Renal pelvis (tissue), 4 donors: ENCODE results near the gene ERICH2. TPM values are rescaled to one million over a fixed set of nuclear protein-coding genes. Genes with fewer than 3 reads are reported as not detected.

Source experiments
- DNase-seq: peaks from one replicate; pipeline ENCODE4 v3.0.0-alpha.2; 2013
- polyA plus RNA-seq, 3 donors: library from polyadenylated mRNA; unstranded; fragments of 120-200 nt; gene quantifications; one replicate each; pipeline ENCODE4 v1.2.1, GENCODE V29; 2013; ENCODE audit not compliant: insufficient read length in 3 of 3

The ERICH2 gene
- polyA plus RNA-seq, 3 donors, result 1.7 to 2.5 (median 2.2) TPM

DNA sequence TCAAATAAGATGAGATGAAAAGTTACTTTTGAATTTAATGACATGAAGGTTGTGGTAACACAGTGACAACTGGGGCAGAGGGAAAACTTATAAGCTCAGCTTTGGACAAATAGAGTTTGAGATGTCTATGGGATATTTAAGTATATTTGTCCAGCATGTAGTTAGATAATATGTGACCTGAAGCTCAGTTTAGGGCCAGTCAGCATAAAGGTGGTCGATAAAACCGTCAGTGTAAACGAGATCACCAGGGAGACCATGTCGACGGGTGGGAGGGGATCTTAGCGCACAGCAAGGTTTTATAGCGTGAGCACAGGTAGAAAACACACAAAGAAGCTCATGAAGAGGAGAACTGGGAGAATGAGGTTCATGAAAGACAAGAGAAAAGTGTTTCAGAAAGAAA lies 7.4 kb upstream of the ERICH2 start:
- DNase-seq, result no peak

DNA sequence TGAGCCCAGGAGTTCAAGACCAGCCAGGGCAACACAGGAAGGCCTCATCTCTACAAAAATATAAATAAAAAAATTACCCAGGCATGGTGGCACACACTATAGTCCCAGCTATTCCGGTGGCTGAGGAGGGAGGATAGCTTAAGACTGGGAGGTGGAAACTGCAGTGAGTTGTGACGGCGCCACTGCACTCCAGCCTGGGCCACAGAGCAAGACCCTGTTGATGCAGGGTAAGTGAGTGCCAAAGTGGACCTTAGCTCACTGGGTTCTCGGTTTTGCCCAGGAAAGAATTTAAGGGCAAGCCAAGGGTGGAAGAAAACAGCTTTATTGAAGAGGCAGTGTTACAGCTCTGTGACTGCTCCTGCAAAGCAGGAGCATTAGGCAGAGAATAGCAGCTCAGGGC lies 6.9 kb upstream of the ERICH2 start:
- no peak for DNase-seq

DNA sequence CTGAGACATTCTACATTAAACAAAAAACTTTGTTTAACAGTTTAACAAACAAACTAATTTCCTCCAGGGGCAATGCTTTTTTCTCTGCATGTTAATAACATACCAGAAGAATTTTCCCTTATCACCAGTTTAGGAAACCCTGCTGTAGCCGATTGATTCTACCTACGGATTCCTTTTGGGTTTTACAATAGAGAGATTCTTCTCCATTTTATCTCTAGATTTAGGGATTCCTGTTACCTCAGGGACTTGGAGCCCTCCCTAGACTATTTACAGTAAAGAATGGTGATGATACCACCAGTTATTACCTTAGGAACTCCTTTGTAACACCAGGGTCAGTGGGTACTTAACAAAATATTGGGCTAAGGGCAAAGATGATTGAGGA lies 5.3 kb upstream of the ERICH2 start:
- DNase-seq, result no peak

DNA sequence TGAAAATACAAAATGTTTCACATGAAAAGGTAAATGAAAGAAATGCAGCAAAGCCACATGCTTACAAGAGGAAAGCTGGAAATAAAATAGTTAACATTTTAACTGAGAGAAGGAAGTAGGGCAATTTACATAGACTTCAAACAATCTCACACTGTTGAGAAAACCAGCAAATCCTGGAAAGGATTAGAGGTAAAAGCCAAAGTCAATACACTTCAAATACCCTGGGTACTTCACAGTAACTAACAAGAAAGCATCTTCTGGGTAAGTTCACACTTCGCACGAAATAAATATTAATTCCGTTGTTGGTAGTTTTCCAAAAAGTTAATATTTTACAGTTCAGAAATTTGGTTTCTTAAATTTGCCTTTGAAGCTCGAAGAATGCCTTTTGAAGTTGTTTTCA lies 3.5 kb upstream of the ERICH2 start:
- no peak for DNase-seq

DNA sequence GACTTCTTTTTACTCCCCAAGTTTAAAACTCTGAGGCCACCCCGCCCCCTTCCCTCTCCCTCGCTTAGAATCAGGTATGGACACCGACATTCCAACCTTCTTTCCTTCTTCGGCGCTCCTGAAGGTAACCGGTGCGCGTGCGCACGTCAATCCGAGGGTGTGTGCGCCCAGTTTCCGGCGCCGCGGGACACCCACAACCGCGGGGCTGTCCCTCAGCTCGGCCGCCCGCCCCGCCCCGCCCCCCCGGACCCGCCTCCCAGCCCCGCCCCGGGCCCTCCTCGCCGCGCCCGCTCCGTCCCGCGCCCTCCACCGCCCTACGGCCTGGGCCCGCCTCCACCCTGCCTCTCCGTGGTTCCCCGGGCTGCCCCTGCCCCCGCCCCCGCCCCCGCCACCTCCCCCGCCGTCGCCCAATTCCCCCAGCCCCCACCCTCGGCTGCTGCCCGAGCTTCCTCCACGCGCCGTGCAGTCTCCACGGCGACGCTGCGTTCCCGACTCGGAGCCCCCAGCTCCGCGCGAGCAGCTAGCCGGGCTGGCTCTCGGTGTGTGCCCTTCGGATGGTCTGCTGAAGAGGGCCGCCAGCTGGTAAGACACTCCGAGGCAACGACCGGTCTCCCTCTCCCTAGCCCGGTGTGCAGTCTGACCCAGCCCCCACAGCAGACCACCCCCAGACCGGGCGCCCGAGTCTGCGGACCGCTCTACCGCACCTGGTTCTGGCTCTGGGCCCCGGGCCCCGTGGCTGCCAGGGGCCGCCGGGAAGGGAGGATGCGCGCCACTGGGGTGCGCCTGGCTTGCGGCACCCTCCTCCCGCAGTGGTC lies 635 bp downstream of the ERICH2 start:
- peak; percentile 64 for DNase-seq

DNA sequence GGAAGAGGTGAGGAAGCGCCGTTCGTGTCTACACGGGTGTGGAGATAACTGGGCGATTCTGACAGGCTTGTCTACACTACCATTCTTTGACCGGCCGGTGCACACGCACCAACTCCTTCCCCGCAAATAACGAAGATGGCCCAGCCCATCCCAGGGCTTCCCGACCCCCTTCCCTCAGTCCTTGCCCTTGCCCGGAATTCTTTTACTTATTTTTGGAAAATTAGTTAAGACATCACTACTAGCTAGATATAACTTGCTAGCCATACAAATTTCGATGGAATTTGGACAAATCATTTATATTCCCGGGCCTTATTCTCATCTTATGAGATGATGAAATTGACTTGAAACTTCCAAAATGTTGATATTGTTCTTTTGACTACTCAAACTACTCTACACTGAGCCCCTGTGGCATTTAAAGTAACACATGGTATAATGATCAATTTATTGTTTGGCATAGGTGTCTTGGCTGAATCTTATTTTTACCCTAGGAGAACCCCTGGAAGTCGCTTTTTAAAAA lies 1.3 kb downstream of the ERICH2 start:
- DNase-seq, result no peak

DNA sequence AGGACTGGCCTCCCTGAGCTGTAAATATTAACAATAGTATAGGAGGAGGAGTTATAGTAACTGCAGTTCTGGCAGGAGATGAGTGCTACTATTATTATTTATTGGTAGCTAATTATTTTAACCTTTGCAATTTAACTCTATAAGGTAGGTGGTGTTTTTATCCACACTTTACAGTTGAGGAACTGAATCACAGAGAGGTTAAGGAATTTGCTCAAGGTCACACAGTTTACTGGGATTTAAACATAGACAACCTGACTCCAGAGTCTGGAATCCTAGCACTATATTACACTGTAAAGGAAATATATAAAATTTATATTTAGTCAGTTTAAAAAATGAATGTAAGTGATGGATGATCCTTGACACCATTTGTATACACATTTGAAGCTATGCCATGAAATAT lies 2.1 kb downstream of the ERICH2 start:
- no peak for DNase-seq

DNA sequence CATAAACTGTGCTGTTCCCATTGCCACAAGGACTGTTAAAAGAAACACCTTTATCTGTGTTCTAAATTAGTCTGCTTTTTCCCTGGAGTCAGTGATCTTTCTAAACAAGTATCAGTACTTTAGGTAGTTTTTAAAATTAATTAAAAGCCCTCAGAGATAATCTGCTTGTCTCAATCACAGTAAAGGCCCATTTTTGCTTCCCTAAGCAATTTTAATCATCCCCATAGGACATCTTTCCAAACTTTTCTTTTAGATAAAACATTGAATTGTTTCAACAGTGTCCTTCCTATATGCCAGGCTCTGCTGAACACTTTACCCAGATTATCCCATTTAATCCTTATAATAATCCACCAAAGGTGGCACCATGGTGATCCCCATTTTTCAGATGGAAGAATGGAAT lies 3.9 kb downstream of the ERICH2 start:
- no peak for DNase-seq

DNA sequence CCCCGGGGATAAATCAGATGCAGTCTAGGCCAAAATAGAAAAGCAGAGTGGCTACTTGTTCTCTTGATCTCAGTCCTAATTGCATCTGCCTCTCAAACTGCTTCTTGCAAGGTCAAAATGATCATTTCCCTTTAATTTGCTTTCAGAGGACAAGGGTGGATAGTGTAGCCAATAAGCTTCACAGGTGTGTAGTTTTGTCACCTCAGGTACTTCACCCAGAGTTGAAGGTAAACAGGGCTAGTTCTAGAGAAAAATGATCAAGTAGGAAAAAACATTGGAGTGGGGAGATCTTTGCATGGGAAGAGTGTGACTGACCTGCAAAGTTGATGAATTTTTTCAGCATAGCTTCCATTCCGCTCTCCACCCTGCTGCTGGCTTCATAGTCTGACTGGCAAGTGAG lies 8.7 kb downstream of the ERICH2 start:
- no peak for DNase-seq

DNA sequence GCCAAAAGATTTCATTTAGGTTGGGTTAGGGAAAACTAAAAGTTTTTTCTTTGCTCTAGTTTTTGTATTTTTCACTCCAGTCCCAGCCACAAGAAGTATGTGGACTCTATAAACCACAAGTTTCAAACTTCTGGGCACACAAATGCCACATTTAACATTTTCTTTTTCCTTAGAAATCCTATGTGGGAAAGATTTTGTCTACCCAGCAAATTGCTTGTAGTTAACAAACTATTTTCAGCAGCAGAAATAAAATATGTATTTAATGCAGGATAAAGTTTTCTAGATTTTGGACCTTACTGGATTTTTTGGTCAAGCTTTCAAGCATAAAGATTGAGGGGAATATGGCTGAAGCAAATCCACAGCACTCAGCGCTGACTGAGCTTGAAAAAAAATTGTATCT lies 9.1 kb downstream of the ERICH2 start:
- no peak for DNase-seq

DNA sequence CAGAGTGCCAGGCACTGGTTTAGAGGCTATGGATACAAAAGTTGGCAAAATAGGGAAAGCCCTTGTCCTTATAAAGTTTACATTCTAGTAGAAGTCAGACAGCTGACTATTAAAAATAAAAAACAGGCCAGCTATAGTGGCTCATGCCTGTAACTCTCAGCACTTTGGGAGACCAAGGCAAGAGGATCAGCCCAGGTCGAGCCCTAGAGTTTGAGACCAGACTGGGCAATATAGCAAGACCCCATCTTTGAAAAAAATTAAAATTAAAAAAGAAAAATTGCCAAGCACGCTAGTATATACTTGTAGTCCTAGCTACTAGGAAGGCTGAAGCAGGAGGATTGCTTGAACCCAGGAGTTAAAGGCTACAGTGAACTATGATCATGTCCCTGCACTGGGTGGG lies 12.5 kb downstream of the ERICH2 start:
- no peak for DNase-seq

DNA sequence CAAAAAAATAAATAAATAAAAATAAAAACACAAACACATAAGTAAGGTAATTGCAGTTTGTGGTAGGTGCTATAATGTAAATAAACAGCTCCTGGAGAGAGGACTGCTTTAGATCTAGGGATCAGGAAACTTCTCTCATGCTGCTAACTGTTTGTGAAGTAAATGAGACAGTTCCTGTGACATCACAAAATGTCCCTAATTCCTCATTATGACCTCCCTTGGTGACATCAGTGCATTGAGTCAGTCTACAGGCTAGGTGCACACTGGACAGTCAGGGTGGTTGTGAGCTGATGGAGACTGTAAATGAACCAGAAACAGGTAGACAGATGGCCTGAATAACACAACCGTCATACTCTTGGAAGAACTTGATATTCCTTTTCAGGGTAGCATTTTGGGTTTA lies 13.4 kb downstream of the ERICH2 start:
- DNase-seq, result no peak

DNA sequence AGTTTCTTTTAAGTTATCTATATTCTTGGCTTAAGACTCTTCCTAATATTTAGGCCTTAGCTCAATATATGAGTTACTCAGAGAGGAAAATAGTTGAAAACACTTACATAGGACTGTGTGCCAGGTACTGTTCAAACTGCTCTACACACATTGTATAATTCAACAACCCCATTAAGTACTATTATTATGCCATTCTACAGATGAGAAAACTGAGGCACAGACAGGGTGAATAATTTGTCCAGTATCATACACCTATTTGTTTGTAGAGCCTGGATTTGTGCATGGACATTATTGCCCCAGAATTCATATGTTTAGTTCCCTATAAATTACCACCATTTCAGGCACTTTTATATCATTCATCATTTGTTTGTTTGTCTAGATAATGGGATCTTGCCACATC lies 28.8 kb downstream of the ERICH2 start:
- DNase-seq, result no peak

DNA sequence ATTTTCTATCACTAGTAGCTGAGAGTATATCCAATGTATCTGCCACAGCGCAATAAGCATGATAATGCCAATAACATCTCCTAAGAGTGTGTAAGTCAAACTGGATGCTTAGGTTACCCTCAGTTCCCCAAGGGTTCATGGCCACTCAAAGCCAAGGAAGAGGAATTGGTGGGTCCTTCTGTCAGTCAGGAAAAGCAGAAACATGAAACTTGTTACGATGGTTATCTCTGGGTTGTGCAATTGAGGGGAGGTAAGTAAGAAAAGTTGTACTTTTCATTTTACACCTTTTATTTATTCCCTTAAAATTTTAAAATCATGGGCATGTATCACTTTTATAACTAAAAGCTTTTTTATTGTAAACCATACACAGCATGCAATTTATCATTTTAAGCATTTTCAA lies 36.4 kb downstream of the ERICH2 start:
- DNase-seq, result no peak

DNA sequence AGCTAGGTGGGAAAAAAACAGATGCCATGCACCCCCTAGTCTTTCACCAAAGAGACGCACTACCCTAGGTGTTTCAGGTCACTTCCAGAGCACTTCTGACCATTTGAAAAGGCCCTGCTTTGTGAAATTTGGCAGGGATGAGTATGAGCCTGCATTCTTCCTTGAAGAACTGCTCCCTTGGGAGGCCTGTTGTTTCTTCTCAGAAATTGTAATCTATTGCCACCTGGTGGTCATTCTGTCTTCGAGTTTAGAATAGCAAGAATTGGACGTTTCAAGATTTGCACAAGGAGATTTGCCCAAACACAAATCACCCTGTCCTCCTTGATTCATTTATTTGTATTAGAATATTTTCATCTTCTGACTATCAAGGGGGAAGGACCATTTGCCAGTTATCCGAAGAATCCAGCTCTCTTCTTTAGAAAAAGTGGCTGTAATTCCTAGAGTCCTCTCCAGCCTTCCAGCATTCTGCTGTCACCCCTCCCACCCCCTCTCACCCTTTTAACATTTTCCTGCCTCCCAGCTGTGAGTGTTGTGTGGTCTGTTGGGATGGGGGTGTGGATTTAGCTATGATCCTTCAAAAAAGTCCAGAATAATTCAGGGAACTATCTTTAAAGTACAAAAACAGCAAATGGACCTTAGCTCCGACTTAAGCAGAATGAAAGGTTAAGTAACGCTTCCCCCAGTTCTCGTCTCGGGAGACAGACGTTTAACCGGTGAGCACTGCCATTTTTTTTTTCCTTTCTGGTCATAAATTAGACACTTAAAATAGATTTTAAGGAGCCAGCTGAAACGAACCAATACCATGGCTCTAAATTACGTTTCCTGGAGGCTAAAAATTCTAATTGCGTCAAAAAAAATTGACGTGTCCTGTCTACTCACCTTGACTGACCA lies 42.8 kb downstream of the ERICH2 start:
- DNase-seq, result peak; percentile 86

DNA sequence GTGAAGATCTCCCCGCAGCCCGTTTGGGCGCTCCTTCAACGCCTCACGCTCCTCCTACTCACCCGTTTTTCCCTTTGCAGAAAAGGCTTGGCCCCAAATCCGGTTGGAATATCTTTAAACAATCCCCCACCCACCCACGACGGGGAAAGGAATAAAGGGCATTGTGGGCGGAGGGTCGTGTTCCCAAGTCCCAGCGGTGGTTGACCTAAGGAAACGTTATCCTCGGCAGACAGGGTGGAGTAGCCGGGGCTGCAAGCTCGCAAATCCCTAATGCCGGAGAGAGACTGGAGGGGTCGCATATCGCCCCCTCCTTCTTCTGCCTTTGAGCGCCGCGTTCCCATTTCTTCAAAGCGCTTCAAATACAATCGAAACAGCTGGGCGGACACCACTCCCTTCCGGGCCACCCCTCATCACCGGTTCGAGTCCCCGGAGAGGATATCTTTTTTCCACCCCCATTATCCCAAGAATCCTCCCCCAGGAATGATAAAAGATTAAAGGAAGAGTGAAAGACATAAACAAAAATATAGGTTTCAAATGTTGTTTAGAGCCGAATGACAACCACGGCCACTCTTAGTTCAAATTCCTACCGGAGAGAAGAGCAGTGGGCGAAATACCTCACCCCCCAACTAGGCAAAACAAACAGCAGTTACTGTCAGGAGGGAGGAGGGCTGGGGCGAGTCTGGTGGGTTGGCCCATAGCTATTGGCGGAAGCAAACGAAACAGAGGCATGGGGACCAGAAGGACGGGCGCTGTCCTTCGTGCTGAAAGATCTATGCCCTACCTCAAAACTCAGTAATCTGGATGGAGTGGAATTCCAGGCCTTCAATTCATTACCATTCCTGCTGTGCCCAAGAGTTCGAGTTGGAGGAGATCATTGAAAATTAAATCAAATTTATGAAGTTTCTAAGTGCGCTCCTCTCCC lies 43.7 kb downstream of the ERICH2 start:
- peak; percentile 85 for DNase-seq

DNA sequence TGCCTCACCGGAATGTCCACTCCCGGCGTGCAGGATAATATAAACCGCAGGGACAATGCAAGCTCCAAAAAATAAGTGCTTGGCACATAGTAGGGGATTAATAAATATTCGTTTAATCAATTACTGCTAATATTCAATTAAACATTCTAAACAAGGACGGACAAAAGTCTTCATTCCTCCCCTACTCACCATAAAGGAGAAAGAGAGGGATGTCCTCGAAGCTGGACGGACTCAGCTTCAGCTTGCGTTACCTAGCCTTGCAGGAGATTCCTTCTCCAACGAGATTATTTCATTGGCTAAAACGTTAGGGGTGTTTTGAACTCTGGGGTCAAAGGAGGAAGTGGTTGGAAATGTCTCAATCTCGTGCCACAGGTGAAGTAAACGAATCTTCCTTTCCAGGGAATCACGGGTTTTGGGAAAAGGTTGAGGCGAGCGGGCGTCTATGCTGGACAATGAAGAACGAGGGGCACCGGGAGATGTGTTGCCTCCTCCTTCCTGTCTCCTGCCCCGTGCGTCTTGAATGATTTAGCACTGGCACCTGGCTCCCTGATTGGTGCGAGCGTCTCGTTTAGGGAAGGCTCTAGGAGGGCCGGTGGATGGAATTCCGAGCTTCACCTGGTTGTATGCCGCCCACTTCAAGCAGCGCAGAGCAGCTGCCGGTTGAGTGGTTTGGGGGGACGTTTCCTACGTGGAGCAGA lies 44.5 kb downstream of the ERICH2 start:
- DNase-seq, result no peak

DNA sequence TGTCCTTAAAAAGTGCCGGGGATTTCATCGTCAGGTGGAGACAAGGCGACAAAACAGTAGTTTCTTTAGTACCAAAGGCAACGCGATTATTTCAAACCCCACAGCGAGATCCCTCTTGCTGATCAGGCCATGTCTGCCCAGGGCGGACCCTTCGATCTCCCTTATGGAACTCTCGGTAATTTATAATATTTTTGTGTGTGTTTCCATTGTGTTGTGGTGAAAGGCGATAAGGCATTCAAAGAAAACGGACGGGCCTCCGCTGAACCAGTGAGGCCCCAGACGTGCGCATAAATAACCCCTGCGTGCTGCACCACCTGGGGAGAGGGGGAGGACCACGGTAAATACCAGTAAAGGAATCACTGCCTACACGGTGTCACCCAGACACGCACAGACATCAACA lies 45.1 kb downstream of the ERICH2 start:
- DNase-seq, result no peak

DNA sequence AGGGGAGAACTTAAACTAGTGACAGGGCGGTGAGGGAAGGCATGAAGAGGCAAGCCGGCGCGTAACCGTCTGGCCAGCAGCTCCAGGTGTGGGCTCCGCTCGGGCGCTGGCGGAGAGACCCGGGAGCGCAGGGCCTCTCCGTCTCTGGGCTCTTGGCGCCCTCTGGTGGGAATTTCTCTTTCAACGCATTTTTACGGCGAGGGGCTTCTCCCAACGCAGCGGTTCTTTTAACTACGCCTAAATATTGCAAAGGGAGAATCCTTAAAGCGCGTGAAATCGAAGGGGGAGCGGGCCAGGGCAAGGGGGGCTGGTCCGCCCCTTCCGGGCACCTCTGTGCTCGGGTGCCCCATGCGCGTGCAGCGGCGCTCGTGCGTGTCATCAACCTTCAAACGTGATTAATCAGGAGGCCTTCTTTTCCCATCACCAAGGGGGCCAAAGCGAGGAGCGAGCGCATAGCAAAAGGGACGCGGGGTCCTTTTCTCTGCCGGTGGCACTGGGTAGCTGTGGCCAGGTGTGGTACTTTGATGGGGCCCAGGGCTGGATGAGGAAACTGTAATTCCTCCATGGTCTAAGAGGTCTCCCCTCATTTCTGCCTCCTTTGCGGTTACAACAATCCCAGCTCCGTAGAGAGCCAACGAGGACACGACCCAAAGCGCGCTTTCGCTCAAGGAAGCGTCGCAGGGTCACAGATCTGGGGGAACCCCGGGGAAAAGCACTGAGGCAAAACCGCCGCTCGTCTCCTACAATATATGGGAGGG lies 45.7 kb downstream of the ERICH2 start:
- peak; percentile 76 for DNase-seq

DNA sequence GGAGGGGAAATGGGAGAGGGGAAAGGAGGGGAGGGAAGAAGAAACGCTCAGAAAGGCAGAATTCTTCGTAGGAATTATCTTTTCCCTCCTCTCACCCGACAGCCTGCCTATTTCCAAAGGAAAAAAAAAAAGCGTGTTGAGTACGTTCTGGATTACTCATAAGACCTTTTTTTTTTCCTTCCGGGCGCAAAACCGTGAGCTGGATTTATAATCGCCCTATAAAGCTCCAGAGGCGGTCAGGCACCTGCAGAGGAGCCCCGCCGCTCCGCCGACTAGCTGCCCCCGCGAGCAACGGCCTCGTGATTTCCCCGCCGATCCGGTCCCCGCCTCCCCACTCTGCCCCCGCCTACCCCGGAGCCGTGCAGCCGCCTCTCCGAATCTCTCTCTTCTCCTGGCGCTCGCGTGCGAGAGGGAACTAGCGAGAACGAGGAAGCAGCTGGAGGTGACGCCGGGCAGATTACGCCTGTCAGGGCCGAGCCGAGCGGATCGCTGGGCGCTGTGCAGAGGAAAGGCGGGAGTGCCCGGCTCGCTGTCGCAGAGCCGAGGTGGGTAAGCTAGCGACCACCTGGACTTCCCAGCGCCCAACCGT lies 46.4 kb downstream of the ERICH2 start, which contains the start of gene GAD1:
GAD1 (plus strand) TSS at position 384 of the 589 bp plus-strand sequence. CDS start 1,705 bp downstream, outside the sequence.
- no peak for DNase-seq
